Calu3 (cell line): ENCODE data around the gene OR2A12. TPM values are rescaled to one million over a fixed set of nuclear protein-coding genes. Genes with fewer than 3 reads are reported as not detected.

ENCODE experiments used
- Bru-seq: library from RNA; stranded (reverse); fragments of 400-500 nt; gene quantifications from one replicate; lab custom pipeline; 2021; lab: Mats Ljungman, UMichigan
- BruChase-seq, 2 experiments: library from RNA; stranded (reverse); fragments of 400-500 nt; gene quantifications; one replicate each; lab custom pipeline; 2021; lab: Mats Ljungman, UMichigan
- BruUV-seq: library from RNA; stranded (reverse); fragments of 400-500 nt; replicated peaks from 2 replicates; lab custom pipeline; 2021; lab: Mats Ljungman, UMichigan
- CTCF ChIA-PET: fragments of 300-600 bp; sonication (Branson Sonifier 250); formaldehyde crosslinking; loops from one replicate; lab custom pipeline; 2022; ENCODE audit warnings: antibody characterized with exemption; lab: Charles Lee
- DNase-seq: peaks from one replicate; pipeline ENCODE4 v3.0.0; 2022
- H3K27ac Mint-ChIP-seq: one replicate; pipeline ENCODE4 v1.8.0; 2022; ENCODE audit warnings: mixed read lengths; ENCODE audit not compliant: unreplicated experiment
- H3K27me3 Mint-ChIP-seq: one replicate; pipeline ENCODE4 v1.8.0; 2022; ENCODE audit warnings: mixed read lengths; ENCODE audit not compliant: unreplicated experiment
- H3K36me3 Mint-ChIP-seq: one replicate; pipeline ENCODE4 v1.8.0; 2022; ENCODE audit warnings: mild to moderate bottlenecking, moderate library complexity, mixed read lengths; ENCODE audit not compliant: insufficient read depth, unreplicated experiment
- H3K4me1 Mint-ChIP-seq: one replicate; pipeline ENCODE4 v1.8.0; 2022; ENCODE audit warnings: mild to moderate bottlenecking, low read depth, mixed read lengths; ENCODE audit not compliant: unreplicated experiment
- H3K4me3 Mint-ChIP-seq: one replicate; pipeline ENCODE4 v1.8.0; 2022; ENCODE audit warnings: mild to moderate bottlenecking, low read depth, moderate library complexity, mixed read lengths; ENCODE audit not compliant: unreplicated experiment
- H3K9me3 Mint-ChIP-seq: one replicate; pipeline ENCODE4 v1.8.0; 2022; ENCODE audit warnings: low read depth, mixed read lengths; ENCODE audit not compliant: unreplicated experiment
- intact Hi-C: fragments of 100-400 bp; cut with micrococcal nuclease; formaldehyde crosslinking; loops from one replicate; pipeline ENCODE4 v1.10.0; 2022; ENCODE audit not compliant: unreplicated experiment
- long read RNA-seq: library from polyadenylated mRNA; stranded (forward); transcript quantifications from one replicate; pipeline ENCODE4 v2.0.0, GENCODE V29; 2022
- total RNA-seq: library from RNA; stranded (reverse); gene quantifications from 2 replicates; pipeline ENCODE4 v1.2.3, GENCODE V29; 2022
- TF ChIP-seq, protein P1 (sequence below): fragments of 200-600 bp; IDR thresholded peaks from one replicate; pipeline ENCODE4 v1.8.0; 2022; ENCODE audit warnings: antibody characterized with exemption; ENCODE audit not compliant: unreplicated experiment

The OR2A12 gene, protein sequence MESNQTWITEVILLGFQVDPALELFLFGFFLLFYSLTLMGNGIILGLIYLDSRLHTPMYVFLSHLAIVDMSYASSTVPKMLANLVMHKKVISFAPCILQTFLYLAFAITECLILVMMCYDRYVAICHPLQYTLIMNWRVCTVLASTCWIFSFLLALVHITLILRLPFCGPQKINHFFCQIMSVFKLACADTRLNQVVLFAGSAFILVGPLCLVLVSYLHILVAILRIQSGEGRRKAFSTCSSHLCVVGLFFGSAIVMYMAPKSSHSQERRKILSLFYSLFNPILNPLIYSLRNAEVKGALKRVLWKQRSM
- not detected in 2 replicates for total RNA-seq
- Bru-seq, nascent RNA, result not detected
- BruChase-seq, experiment 1, labeled RNA remaining after a 6-hour chase, result not detected
- BruChase-seq, experiment 2, labeled RNA remaining after a 2-hour chase, result not detected
- long read RNA-seq, result 0 reads

DNA sequence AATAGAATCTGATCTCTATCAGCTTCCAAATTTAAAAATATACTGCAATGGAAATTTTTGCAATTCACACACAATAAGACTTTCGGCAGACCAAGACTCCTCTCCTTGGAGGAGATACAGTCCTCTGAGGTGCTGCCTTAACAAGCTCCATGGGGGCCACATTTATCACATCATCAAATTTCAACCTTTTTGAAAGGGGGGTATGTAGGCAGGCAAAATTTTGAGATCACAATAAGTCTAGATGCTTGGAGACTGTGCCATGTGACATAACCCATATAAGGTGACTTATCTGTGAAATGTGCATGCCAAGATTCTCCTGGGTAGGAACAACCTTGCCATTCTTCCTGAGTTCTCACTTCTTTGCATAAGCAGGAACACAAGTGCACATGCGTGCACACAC, at the start of gene OR2A12:
Gene OR2A12, plus strand, starts transcription at position 301 of the 400 bp plus-strand sequence. CDS start 8,830 bp downstream, outside the sequence.
- intact Hi-C loops, result no loop called here
- no TSS peak for BruUV-seq
- Mint-ChIP-seq H3K27me3 (no peaks in the 10 kb centered on the region), H3K9me3 (peaks cover 3% of the 10 kb centered on the region), H3K27ac (no peak within 1 kb of the TSS), H3K4me3 (no peak within 1 kb of the TSS), H3K36me3 (no peaks in the 10 kb centered on the region), H3K4me1 (no peaks in the 10 kb centered on the region)
- DNase-seq, result no peak
- CTCF ChIA-PET, result no interaction called here
- TF ChIP-seq, protein P1, sequence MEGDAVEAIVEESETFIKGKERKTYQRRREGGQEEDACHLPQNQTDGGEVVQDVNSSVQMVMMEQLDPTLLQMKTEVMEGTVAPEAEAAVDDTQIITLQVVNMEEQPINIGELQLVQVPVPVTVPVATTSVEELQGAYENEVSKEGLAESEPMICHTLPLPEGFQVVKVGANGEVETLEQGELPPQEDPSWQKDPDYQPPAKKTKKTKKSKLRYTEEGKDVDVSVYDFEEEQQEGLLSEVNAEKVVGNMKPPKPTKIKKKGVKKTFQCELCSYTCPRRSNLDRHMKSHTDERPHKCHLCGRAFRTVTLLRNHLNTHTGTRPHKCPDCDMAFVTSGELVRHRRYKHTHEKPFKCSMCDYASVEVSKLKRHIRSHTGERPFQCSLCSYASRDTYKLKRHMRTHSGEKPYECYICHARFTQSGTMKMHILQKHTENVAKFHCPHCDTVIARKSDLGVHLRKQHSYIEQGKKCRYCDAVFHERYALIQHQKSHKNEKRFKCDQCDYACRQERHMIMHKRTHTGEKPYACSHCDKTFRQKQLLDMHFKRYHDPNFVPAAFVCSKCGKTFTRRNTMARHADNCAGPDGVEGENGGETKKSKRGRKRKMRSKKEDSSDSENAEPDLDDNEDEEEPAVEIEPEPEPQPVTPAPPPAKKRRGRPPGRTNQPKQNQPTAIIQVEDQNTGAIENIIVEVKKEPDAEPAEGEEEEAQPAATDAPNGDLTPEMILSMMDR, result no peak

GRCh38 chr7:144036302-144036885, 49.7 kb upstream of the OR2A12 start:
- Mint-ChIP-seq H3K27ac (no peak overlapping the region), H3K4me1 (no peaks in the 10 kb centered on the region), H3K27me3 (no peaks in the 10 kb centered on the region), H3K9me3 (no peaks in the 10 kb centered on the region), H3K36me3 (no peaks in the 10 kb centered on the region), H3K4me3 (no peak overlapping the region)
- BruUV-seq, result no TSS peak
- CTCF ChIA-PET, result no interaction called here
- DNase-seq, result no peak
- intact Hi-C loops, result no loop called here
- TF ChIP-seq, protein P1, result no peak

GRCh38 chr7:144037414-144038035, 48.6 kb upstream of the OR2A12 start:
- H3K27ac Mint-ChIP-seq, result no peak overlapping the region
- CTCF ChIA-PET, result no interaction called here
- H3K36me3 Mint-ChIP-seq, result no peaks in the 10 kb centered on the region
- TF ChIP-seq, protein P1, result no peak
- H3K9me3 Mint-ChIP-seq, result no peaks in the 10 kb centered on the region
- intact Hi-C loops, result no loop called here
- no peaks in the 10 kb centered on the region for H3K27me3 Mint-ChIP-seq
- BruUV-seq, result no TSS peak
- no peak for DNase-seq
- H3K4me3 Mint-ChIP-seq, result no peak overlapping the region
- no peaks in the 10 kb centered on the region for H3K4me1 Mint-ChIP-seq

DNA sequence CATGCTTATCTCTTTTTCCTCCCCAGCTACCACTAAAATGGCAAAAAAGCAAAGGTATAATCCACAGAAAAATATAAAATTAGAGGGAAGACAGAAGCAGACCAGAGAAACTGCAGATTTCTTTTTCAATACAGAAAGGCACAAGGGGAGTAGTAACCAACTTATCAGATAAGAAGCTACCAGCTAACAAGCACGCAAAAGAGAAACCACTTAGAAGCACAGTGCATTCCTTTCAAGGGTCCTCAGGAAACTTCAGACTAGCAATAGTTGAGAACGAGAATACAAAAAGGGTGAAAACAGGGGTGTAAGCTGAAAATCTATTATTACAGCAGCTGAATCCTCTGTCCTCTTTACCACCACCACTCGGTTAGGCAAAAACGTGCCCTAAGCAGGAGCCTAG, 47.2 kb upstream of the OR2A12 start:
- CTCF ChIA-PET, result no interaction called here
- intact Hi-C loops, result no loop called here
- no peaks in the 10 kb centered on the region for H3K27me3 Mint-ChIP-seq
- H3K9me3 Mint-ChIP-seq, result no peaks in the 10 kb centered on the region
- no peak overlapping the region for H3K4me3 Mint-ChIP-seq
- no peaks in the 10 kb centered on the region for H3K36me3 Mint-ChIP-seq
- no peak overlapping the region for H3K27ac Mint-ChIP-seq
- no peak for DNase-seq
- TF ChIP-seq, protein P1, result no peak
- BruUV-seq, result no TSS peak
- no peaks in the 10 kb centered on the region for H3K4me1 Mint-ChIP-seq
